Myocyte (in vitro differentiated cells): ENCODE measurements around the gene BST1. TPM values are rescaled to one million over a fixed set of nuclear protein-coding genes. Genes with fewer than 3 reads are reported as not detected.
"Not testable (repeated sequence)": the region's sequence is repeated elsewhere in the genome, so short reads cannot be mapped to it uniquely, and the experiment has no call there.

ENCODE experiments used
- DNase-seq: peaks from one replicate; pipeline ENCODE4 v3.0.0-alpha.2; 2012; ENCODE audit warnings: low read depth
- total RNA-seq: library from RNA; depleted of rRNA; stranded (reverse); fragments of >200 nt; gene quantifications from 2 replicates; pipeline ENCODE4 v1.2.3, GENCODE V29; 2014

The BST1 gene
- total RNA-seq, 1 donor from 2014 or later = 1.4 TPM

DNA sequence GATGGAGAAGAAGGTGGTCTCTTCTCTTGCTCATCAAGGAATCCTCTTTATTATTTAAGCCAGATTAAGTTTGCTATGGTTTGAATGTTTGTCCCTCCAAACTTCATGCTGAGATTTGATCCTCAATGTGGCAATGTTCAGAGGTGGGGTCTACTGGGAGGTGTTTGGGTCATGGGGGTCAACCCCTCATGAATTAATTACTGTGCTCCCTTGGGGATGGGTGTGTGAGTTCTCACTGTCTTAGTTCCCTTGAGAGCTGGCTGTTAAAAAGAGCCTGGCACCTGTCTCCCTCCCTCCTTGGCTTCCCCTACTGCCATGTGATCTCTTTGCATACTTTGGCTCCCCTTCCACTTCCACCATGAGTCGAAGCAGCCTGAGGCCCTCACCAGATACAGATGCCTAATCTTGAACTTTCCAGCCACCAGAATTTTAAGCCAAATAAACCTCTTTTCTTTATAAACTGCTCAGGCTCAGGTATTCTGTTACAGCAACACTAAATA is 39.3 kb downstream of the BST1 start:
- DNase-seq = no peak

DNA sequence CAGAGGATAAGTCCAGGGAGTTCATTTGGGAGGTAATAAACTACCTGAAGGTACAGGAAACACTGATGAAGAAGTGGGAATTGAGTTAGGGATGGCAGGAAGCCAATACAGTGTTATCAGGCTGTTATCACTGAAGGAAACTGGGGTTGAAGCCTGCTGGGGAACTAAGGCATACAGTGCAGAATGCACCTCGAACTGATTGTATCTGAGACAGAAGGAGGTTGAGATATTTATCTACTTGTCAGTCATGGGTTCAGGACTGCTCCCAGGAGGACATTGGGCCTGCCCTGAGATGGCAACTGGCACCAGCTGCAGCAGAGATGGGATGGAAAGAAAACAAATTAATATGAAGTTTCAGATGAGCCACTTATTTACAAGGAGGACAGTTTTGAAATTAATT is 39.8 kb downstream of the BST1 start:
- DNase-seq = no peak

DNA sequence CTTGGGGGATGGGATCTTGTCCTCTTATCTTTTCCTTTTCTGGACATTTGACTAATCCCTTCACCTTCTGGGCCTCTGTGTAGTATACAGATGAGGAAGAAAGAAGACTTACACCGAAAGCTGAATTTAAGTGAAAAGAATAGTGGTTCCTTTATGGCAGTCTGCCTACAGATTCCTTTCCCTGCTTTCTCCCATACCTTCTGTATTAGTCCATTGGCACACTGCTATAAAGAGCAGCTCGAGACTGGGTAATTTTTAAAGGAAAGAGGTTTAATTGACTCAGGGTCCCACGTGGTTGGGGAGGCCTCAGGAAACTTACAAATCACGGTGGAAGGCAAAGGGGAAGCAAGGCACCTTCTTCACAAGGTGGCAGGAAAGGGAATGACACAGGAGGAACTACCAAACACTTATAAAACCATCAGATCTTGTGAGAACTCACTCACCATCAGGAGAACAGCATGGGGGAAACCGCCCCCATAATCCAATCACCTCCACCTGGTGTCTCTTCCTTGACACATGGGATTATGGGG is 41.2 kb downstream of the BST1 start:
- DNase-seq = no peak

DNA sequence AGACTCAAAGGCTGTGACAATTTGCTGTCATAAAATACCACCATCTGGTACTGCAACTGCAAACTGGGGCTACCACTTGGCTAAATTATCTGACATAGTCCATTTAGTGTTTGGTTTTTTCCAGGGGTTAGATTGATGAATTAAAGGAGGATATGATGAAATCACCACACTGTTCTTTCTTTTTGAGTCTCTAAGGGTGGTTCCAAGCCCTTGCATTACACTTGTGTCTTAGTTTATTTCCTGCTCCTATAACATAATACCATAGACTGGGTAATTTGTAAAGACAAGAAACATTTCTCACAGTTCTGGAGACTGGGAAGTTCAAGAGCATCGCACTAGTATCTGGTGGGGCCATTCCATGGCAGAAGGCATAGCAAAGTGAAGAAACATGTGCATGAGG is 43.2 kb downstream of the BST1 start:
- DNase-seq = no peak

DNA sequence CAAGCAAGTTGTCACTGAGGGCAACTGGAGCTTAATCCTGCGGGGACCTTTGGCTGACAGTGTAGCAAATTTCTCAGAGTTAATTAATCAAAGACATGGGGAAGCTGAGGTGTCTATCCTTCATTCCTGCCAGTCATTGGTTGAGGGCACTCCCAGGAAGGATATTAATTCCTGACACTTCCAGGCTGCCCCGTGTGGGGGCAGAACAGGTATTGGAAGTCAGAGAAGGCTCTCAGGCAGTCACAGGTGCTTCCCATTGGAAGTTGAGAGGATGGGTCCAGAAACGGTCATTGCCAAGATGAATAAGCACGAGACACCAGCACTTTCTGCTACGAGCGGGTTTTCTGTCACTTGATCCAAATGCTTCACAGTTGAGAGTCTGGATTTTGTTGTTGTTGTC is 46.1 kb downstream of the BST1 start:
- DNase-seq = no peak

DNA sequence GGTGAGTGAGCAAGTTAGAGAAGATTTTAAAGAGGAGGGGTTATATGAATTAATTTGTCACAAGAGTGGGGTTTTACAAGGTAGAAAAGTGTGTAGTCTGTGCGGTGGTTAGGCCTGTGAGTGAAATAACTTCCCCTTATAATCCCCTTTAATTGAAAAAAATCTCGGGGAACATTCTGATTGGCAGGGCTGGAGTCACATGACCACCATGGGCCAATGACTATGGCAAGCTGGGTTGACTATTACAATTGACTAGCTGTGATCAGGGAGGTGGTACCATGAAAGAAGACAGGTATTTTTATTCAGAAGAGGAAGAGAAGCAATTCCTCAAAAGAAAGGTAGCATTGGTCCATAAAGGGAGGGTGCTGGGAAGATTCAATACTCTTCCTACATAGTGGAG is 48.3 kb downstream of the BST1 start:
- no peak for DNase-seq

DNA sequence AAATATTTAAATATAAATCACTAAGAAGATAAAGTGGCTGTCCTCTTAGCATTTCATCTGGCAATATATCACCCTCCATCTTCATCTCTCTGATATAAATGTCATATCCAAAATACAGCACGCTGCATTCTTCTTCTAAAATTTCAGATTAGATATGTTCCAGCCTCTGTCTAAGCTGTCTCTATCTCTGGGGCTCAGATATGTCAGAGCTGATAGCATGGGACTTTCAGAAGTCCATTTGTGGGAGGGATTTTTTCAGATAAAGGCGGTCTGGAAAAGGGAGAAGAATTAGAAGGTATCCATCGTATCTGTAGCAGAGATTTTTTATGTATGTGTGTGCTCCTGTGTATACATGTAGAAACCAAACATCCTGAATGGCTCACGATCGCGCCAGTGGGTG is 50.2 kb downstream of the BST1 start:
- DNase-seq = no peak

DNA sequence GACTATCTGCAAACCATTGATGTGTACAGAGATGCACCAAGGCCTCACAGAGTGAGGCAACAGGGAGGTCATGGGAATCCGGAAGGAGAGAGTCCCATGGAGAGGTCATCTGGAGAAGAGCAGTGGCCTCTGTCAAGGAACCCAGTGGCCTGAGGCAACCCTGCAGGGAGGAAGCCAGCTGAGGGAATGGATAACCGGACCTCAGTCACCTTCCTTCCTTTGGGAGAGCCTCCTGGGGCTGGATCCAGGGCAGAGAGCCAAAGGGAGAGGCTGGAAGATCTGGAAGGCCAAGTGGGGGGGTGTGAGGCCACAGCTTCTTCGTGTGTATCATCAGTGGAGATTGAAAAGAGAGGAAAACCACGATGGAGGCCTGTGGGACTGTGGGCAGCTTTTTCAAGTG is 50.9 kb downstream of the BST1 start:
- DNase-seq = no peak

DNA sequence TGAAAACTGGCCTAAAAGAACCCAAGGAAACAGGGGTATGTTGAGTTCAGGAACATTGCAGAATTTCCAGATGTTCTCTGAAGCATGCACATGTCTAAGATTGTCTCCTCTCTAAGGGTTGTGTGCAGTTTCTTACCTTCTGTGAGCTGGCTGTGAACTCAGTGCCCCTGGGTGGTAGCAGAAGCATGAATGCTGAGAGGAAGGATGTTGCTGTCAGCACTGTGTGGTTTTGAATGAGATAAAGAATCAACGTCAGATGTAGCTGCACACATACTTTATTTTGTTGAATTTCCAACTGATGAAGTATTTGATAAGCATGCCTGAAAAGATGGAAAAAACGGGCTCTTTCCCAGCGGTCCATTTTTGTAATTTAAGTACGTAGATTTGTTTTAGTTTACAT is 51.5 kb downstream of the BST1 start:
- no peak for DNase-seq

DNA sequence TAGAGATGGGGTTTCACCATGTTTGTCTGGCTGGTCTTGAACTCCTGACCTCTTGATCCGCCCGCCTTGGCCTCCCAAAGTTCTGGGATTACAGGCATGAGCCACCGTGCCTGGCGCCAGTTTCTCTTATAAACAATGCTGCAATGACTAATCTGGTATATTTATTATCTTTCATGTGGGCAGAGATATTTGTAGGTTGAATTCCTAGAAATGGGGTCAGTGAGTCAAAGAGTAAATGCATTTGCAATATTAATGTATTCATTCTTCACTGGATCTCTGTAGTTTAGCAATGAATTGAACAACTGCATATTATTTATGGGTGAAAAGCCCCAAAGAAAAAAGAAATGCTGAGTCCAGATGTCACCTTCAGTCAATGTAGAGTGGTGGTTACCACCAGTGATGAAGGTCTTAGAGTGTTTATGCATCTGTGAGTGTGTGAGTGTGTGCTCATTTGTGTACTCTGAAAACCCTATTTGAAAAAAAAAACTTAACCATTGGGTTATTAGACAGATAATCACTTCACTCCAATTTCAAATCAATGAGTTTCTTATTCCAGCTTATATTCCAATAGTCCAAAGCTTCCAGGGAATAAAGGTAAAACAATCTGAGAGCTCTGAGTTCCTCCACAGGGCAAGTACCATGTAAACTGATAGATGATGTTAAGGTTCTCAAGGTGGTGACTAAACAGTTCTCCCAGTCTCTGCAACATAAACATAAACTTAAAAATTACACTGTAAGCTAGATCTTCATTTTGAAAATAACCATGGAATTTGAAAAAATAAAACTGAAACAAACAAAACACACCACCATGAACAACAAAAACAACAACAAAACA is 52.7 kb downstream of the BST1 start:
- peak; percentile 20 for DNase-seq

DNA sequence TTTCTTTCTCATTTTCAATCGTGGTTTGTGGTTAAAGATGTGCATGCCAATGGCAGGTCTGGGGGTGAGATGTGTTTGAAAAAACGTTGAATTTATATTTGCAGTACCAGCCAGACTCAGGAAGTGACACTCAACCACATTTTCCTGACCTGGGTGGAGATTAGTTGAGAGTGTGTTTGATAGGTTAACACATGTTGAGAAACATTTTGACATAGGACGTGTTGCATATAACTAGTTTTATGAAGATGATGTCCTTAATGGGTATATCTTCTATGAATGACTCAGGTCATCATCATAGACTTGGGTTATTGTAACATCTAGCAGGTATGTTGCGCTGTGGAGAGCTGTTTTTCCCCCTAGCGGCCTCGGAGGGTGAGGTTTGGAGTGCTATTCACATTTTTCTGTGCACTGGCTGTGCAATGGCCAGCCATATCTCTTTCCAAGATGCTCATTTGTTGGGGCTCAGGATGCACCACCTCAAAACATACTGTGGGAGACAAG is 53.5 kb downstream of the BST1 start:
- no peak for DNase-seq

DNA sequence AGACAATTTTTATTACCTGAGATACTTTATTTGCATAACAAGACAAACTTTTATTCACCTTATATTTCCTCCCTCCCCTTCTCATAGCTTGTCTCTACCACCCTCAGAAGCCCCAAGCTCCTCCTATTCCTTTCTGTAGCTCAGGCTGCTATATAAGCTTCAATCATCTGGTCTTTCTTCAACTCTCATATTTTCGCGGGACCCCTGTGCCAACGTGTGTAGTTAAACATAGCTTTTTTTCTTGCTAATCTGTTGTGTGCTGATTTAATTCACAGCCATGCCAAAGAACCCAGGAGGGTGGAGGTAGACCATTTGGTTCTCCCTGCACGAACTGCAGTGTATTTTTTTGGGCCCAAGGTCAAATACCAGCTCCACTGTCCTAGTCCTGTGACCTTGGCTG is 54.2 kb downstream of the BST1 start:
- no peak for DNase-seq

DNA sequence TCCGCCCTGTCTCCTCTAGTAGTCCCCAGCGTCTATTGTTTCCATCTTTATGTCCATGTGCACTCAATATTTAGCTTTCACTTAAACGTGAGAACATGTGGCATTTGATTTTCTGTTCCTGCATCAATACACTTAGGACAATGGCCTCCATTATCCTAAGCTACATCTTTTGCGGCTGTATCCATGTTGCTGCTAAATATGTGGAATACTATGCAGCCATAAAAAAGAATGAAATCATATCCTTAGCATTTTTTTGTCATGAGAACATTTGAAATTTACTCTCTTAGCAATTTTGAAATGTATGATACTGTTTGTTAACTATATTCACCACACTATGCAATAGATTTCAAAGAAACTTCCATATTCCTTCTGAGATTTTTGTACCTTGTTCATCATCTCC is 55.4 kb downstream of the BST1 start:
- no peak for DNase-seq

DNA sequence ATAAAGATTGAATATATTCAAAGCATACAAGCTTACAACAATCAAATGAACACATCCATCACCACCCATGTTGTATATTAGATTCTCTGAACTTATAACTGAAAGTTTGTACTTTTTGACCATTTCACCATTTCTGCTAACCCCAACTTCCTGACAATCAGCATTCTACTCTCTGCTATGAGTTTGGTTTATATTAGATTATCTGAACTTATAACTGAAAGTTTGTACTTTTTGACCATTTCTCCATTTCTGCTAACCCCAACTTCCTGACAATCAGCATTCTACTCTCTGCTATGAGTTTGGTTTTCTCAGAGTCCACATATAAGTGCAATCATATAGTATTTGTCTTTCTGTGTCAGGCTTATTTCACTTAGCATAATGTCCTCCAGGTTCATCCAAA is 59.6 kb downstream of the BST1 start:
- DNase-seq = not testable (repeated sequence)

DNA sequence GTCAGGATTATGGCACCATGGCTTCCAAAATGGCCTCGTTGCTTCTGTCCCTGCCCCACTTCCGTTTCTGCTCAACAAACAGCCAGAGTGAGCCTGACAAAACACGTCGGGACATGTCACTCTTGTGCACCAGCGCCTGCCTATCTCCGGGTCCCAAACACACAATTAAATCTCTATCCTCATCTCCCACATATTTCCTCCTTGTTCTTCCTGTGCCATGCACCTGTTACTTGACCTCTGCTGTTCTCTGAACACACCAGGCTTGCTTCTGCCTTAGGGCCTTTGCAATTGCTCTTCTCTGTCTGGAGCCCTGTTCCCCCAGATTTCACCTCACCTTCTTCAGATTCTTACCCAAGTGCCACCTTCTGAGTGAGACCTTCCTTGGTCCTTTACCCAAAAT is 62.5 kb downstream of the BST1 start:
- DNase-seq = no peak

DNA sequence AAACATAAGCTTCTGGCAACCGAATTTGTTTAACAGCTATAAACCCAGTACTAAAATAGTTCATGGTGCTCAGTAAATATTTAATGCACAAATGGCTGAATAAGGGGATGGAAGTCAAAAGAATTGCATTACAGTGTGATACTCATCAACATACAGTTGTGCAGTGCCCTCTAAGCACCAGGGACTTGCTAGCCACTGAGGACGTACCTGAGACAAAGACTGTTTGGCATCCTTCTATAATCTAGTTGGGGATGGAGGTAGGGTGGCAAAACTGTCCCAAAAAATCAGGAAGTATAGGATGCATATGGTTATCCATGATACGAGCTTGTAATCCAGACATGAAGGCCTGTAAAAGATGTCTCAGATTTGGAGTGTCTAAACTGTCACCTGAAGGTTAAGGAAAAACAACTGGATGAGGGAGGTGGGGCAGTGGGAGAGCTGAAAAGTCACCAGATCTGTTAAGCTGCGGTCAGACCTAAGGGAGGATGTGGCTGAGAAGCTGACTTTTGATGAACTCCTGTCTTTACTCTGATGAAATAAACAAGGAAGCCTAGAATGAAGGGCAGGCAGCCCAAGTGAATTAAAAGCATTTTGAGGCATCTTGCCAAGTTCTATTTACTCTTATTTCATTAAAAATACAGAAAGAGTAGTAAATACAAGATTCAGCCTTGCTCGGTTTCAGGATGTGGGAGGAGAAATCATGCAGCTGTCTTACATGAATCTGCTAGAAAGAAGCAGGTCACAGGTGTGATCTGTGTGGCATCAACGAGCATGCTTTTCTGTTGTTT is 63.2 kb downstream of the BST1 start:
- no peak for DNase-seq

DNA sequence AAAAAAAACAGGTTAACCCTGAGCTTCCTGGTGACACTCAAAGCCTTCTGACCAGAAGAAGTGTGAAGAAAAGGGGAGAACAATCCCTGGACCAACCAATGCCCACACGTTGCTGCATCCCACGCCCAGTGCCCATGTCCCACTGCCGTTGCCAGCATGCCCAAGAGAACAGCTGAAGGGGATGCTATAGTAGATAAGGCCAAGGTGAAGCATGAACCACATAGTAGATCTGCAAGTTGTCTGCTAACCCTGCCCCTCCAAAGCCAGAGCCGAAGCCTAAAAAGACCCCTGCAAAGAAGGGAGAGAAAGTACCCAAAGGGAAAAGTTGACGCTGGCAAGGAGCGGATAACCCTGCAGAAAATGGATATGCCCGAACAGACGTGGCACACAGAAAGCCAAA is 64.0 kb downstream of the BST1 start:
- no peak for DNase-seq

DNA sequence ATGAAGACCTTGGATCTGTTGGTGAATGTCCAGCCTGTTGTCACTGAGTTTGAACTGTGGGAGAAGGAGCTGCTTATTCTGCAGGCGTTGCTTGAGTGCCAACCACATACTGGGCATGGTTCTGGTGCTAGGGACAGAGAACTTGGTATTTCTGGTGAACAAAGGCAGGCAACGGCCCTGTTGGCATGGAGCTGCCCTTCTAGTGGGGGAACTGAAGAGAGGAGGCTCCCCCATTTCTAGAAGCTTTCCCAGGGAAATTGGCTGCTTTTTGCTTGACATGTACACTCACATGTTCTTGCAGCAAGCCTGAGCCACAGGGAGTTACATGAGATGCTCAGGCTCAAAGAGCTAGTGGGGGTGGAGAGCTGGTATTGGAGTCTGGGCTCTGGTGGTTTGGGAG is 66.3 kb downstream of the BST1 start:
- no peak for DNase-seq

DNA sequence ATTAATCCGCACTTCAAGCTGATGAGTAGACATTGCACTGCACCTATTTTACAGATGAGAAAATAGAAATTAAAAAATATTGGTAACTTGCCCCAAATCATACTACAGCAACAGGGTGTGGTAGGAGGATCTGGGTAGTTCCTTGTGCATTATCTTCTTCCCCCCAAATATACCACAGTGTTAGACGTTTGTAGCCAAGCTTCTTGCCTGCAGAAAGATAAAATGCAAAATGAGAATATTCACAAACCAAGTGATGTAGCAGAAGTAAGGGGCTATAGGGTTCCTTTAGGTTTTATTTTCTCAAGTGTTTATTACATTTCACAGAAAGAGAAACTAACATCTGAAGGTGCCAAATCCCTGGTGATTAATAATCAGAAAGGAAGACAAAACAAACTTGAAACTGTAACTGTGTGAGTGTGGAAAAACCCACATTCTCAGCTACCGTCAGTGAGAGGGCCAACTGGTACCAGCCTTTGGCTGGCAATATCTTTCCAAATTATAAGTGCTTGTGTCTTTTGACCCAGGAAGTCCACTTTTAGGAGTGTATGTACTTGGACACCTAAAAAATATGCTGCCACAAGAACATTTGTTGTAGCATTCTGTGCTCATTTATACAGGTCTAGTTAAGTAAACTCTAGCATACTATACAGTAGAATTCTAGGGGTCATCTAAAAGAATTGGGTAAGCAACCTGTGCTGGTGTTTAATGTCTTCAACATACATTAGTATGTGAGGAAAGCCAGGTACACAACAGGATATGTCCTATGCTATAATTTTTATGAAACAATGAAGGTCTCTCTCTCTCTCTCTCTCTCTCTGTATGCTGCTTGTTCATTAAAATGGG is 68.6 kb downstream of the BST1 start:
- no peak for DNase-seq

DNA sequence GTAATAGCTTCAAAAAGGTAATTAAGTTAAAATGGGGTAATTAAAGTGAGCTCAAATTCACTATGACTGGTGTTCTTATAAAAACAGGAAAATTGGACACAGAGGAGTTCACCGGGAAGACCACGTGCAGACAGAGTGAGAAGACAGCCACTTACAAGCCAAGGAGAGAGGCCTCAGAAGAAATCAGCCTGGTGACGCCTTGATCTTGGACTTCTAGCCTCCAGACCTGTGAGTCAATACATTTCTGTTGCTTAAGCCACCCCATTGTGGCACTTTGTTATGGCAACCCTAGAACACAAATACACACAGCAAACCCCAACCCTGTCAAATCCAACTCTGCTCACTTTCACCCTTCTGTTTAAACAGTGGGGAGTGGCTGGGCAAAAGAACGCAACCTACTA is 71.2 kb downstream of the BST1 start:
- DNase-seq = no peak
